H1 (cell line): ENCODE measurements around the gene SSH2. TPM values are rescaled to one million over a fixed set of nuclear protein-coding genes. Genes with fewer than 3 reads are reported as not detected.

Experiments used
- CTCF ChIA-PET: fragments of 300-600 bp; sonication (Branson Sonifier 250); formaldehyde crosslinking; loops from one replicate; lab custom pipeline; 2021; ENCODE audit not compliant: partially characterized antibody; lab: Charles Lee
- POLR2A ChIA-PET: fragments of 300-600 bp; sonication (Branson Sonifier 250); formaldehyde crosslinking; loops from one replicate; lab custom pipeline; 2021; ENCODE audit warnings: inconsistent platforms; ENCODE audit not compliant: partially characterized antibody; lab: Charles Lee
- DNase-seq, 2 experiments: peaks; one replicate each; pipeline versions ENCODE4 v3.0.0 to v3.0.0-alpha.2; 2010 to 2022; ENCODE audit warnings: low spot score in 2 of 2, low read depth in 1 of 2, mixed read lengths in 1 of 2
- FAIRE-seq: peaks from 2 replicates; lab custom pipeline; 2011; peaks lifted over from hg19 to GRCh38; lab: Jason Lieb, UNC
- H2AFZ ChIP-seq: 2 replicates; pipeline ENCODE4 v1.8.1; 2012; ENCODE audit warnings: low read length, inconsistent platforms
- H2AK5ac ChIP-seq: 2 replicates; pipeline ENCODE4 v1.6.1; 2013; ENCODE audit warnings: low read depth, low read length
- H2BK120ac ChIP-seq: replicated peaks from 2 replicates; pipeline ENCODE3; 2013; ENCODE audit warnings: low read depth, low read length, inconsistent platforms
- H2BK12ac ChIP-seq: 2 replicates; pipeline ENCODE4 v1.6.1; 2013; ENCODE audit warnings: low read depth, low read length
- H2BK15ac ChIP-seq: 2 replicates; pipeline ENCODE4 v1.6.1; 2013; ENCODE audit warnings: low read length
- H2BK20ac ChIP-seq: 2 replicates; pipeline ENCODE4 v1.6.1; 2013; ENCODE audit warnings: low read length
- H2BK5ac ChIP-seq: 2 replicates; pipeline ENCODE4 v1.6.1; 2013; ENCODE audit warnings: low read depth, low read length
- H3K14ac ChIP-seq: 2 replicates; pipeline ENCODE4 v1.6.1; 2013; ENCODE audit warnings: inconsistent platforms; ENCODE audit not compliant: insufficient read length
- H3K18ac ChIP-seq: 2 replicates; pipeline ENCODE4 v1.6.1; 2013; ENCODE audit warnings: low read length; ENCODE audit errors: extremely low read depth
- H3K23ac ChIP-seq: 2 replicates; pipeline ENCODE4 v1.6.1; 2013; ENCODE audit warnings: inconsistent platforms; ENCODE audit not compliant: insufficient read length
- H3K23me2 ChIP-seq: 2 replicates; pipeline ENCODE4 v1.6.1; 2013; ENCODE audit warnings: low read depth, low read length
- H3K27ac ChIP-seq: 2 replicates; pipeline ENCODE4 v1.6.1; 2011; ENCODE audit warnings: low read depth, low read length, inconsistent platforms
- H3K27me3 ChIP-seq, 4 experiments: replicated peaks in 1 of 4; 1 replicate in 1 of 4; 2 replicates in 3 of 4; pipeline versions ENCODE4 v1.6.1 to v1.8.1; 2011 to 2013; ENCODE audit warnings: low read length in 3 of 4, mild to moderate bottlenecking in 3 of 4, inconsistent platforms in 2 of 4, mixed read lengths in 2 of 4, moderate library complexity in 1 of 4; ENCODE audit not compliant: control insufficient read depth in 3 of 4, insufficient read depth in 3 of 4; ENCODE audit errors: extremely low read depth in 1 of 4
- H3K36me3 ChIP-seq, 4 experiments: 2 replicates each; pipeline versions ENCODE4 v1.6.1 to v1.8.1; 2011 to 2013; ENCODE audit warnings: mild to moderate bottlenecking in 4 of 4, low read length in 3 of 4, moderate library complexity in 2 of 4, control low read depth in 1 of 4, inconsistent platforms in 1 of 4; ENCODE audit not compliant: insufficient read depth in 4 of 4, control insufficient read depth in 2 of 4
- H3K4ac ChIP-seq: replicated peaks from 2 replicates; pipeline ENCODE3; 2013; ENCODE audit warnings: low read length, low read depth, mixed read lengths, inconsistent platforms; ENCODE audit not compliant: insufficient read length
- H3K4me1 ChIP-seq, 4 experiments: replicated peaks in 1 of 4; 1 replicate in 1 of 4; 2 replicates in 3 of 4; pipeline versions ENCODE4 v1.6.1 to v1.8.1; 2011 to 2013; ENCODE audit warnings: low read length in 3 of 4, inconsistent platforms in 2 of 4, mixed read lengths in 1 of 4; ENCODE audit not compliant: insufficient read depth in 4 of 4, control insufficient read depth in 3 of 4
- H3K4me2 ChIP-seq, 2 experiments: 2 replicates each; pipeline versions ENCODE4 v1.6.1 to v1.8.1; 2011 to 2013; ENCODE audit warnings: low read depth in 2 of 2, low read length in 2 of 2, control low read depth in 1 of 2, inconsistent platforms in 1 of 2, mild to moderate bottlenecking in 1 of 2; ENCODE audit not compliant: insufficient read depth in 1 of 2
- H3K4me3 ChIP-seq, 4 experiments: fragments of 200-600, 300-600 bp in 1 of 4; sonication (generic), shearing (Covaris generic), sonication (Bioruptor Twin) in 1 of 4; 2 replicates each; pipeline versions ENCODE4 v1.5.1 to v1.8.1; 2011 to 2016; ENCODE audit warnings: low read length in 4 of 4, low read depth in 3 of 4, control low read depth in 2 of 4, inconsistent platforms in 2 of 4, mild to moderate bottlenecking in 2 of 4, mixed read lengths in 1 of 4, moderate library complexity in 1 of 4; ENCODE audit not compliant: insufficient read depth in 2 of 4; ENCODE audit errors: extremely low read depth in 1 of 4
- H3K56ac ChIP-seq: replicated peaks from 2 replicates; pipeline ENCODE3; 2013; ENCODE audit warnings: low read depth, mild to moderate bottlenecking, mixed read lengths, low read length, inconsistent platforms; ENCODE audit not compliant: insufficient read length
- H3K79me1 ChIP-seq: 2 replicates; pipeline ENCODE4 v1.6.1; 2013; ENCODE audit warnings: low read depth, low read length, control low read depth
- H3K79me2 ChIP-seq, 2 experiments: 2 replicates each; pipeline versions ENCODE4 v1.6.1 to v1.8.1; 2012 to 2013; ENCODE audit warnings: low read length in 2 of 2, mild to moderate bottlenecking in 2 of 2, inconsistent platforms in 1 of 2; ENCODE audit not compliant: insufficient read depth in 2 of 2, control insufficient read depth in 1 of 2
- H3K9ac ChIP-seq, 4 experiments: replicated peaks in 1 of 4; 1 replicate in 1 of 4; 2 replicates in 3 of 4; pipeline versions ENCODE4 v1.6.1 to v1.8.1; 2011 to 2013; ENCODE audit warnings: low read depth in 3 of 4, low read length in 3 of 4, control low read depth in 2 of 4, mild to moderate bottlenecking in 2 of 4, moderate library complexity in 2 of 4, inconsistent platforms in 1 of 4; ENCODE audit errors: extremely low read depth in 1 of 4
- H3K9me3 ChIP-seq, 2 experiments: 2 replicates each; pipeline versions ENCODE4 v1.6.1 to v1.8.1; 2012 to 2013; ENCODE audit warnings: mild to moderate bottlenecking in 2 of 2, moderate library complexity in 2 of 2, control low read depth in 1 of 2, inconsistent platforms in 1 of 2, low read depth in 1 of 2, low read length in 1 of 2, mixed read lengths in 1 of 2; ENCODE audit not compliant: insufficient read depth in 2 of 2
- H4K20me1 ChIP-seq, 2 experiments: replicated peaks in 1 of 2; 2 replicates each; pipeline versions ENCODE3 to v1.8.1; 2011 to 2013; ENCODE audit warnings: inconsistent platforms in 2 of 2, low read length in 2 of 2, mild to moderate bottlenecking in 1 of 2; ENCODE audit not compliant: insufficient read depth in 2 of 2, control insufficient read depth in 1 of 2
- H4K5ac ChIP-seq: 2 replicates; pipeline ENCODE4 v1.6.1; 2013; ENCODE audit warnings: low read length, low read depth, mixed read lengths, inconsistent platforms; ENCODE audit not compliant: insufficient read length
- H4K8ac ChIP-seq: 2 replicates; pipeline ENCODE4 v1.8.0; 2013; ENCODE audit warnings: mild to moderate bottlenecking, moderate library complexity, low read length, inconsistent platforms; ENCODE audit not compliant: insufficient read depth; ENCODE audit errors: extremely low read depth
- H4K91ac ChIP-seq: replicated peaks from 2 replicates; pipeline ENCODE3; 2013; ENCODE audit warnings: low read length, mixed read lengths, inconsistent platforms; ENCODE audit not compliant: insufficient read length
- BCL11A ChIP-seq, 2 experiments: IDR thresholded peaks; one replicate each; pipeline ENCODE4 v1.6.1; 2011; ENCODE audit warnings: low read depth in 2 of 2, low read length in 2 of 2, mild to moderate bottlenecking in 2 of 2
- CTBP2 ChIP-seq: IDR thresholded peaks from 2 replicates; pipeline ENCODE4 v1.7.0; 2011; ENCODE audit warnings: borderline replicate concordance, mild to moderate bottlenecking, moderate library complexity, mixed read lengths, low read length; ENCODE audit not compliant: insufficient read depth, insufficient read length
- E2F6 ChIP-seq: IDR thresholded peaks from 2 replicates; pipeline ENCODE4 v1.6.1; 2012; ENCODE audit warnings: inconsistent platforms
- KDM4A ChIP-seq: IDR thresholded peaks from one replicate; pipeline ENCODE4 v1.7.1; 2012; ENCODE audit warnings: low read depth, mild to moderate bottlenecking, moderate library complexity, low read length, inconsistent platforms; ENCODE audit not compliant: severe bottlenecking
- MAFK ChIP-seq: IDR thresholded peaks from 2 replicates; pipeline ENCODE4 v1.6.1; 2012; ENCODE audit warnings: low read depth, mild to moderate bottlenecking, improper control_type of control experiment, low read length
- MAX ChIP-seq: IDR thresholded peaks from 2 replicates; pipeline ENCODE4 v1.6.1; 2012; ENCODE audit warnings: inconsistent platforms
- NRF1 ChIP-seq: IDR thresholded peaks from 2 replicates; pipeline ENCODE4 v1.6.1; 2011; ENCODE audit warnings: mild to moderate bottlenecking, low read depth, low read length, improper control_type of control experiment
- PHF8 ChIP-seq: fragments of 200-600 bp; sonication (generic); conservative IDR thresholded peaks from 2 replicates; pipeline ENCODE4 v1.7.1; 2012; ENCODE audit warnings: low read depth, mild to moderate bottlenecking, inconsistent platforms, low read length, moderate library complexity
- RAD21 ChIP-seq, 2 experiments: IDR thresholded peaks in 1 of 2; conservative IDR thresholded peaks in 1 of 2; 2 replicates each; pipeline ENCODE4 v1.6.1; 2011; ENCODE audit warnings: low read depth in 2 of 2, low read length in 2 of 2, improper control_type of control experiment in 1 of 2, inconsistent platforms in 1 of 2, mild to moderate bottlenecking in 1 of 2, moderate library complexity in 1 of 2
- SP1 ChIP-seq: IDR thresholded peaks from 2 replicates; pipeline ENCODE4 v1.6.1; 2011; ENCODE audit warnings: low read depth, low read length
- TBP ChIP-seq: IDR thresholded peaks from 2 replicates; pipeline ENCODE4 v1.6.1; 2011; ENCODE audit warnings: low read depth, low read length, improper control_type of control experiment
- ZNF274 ChIP-seq: IDR thresholded peaks from 2 replicates; pipeline ENCODE4 v1.7.0; 2012; ENCODE audit warnings: low read length, borderline replicate concordance; ENCODE audit errors: extremely low read depth
- WGBS, 2 experiments: shearing (Covaris generic) in 1 of 2; methylation state at CpG; one replicate each; pipeline versions ENCODE4 v1.1.6 to v1.1.7; 2013 to 2015; ENCODE audit warnings: low lambda C conversion rate in 2 of 2, mixed read lengths in 2 of 2, inconsistent platforms in 1 of 2, low coverage in 1 of 2, missing lambda C conversion rate in 1 of 2; ENCODE audit not compliant: insufficient replicate concordance in 2 of 2, insufficient coverage in 1 of 2, insufficient read length in 1 of 2; ENCODE audit errors: extremely low coverage in 1 of 2, missing lambda C conversion rate in 1 of 2; 5-methylcytosine and 5-hydroxymethylcytosine counted together
- polyA plus RNA-seq, 7 experiments: library from polyadenylated mRNA; depleted of rRNA in 3 of 7; stranded (reverse) in 5 of 7; unstranded in 2 of 7; fragments of >200 nt in 5 of 7; fragments of 200-250 nt in 2 of 7; gene quantifications; 1 replicate in 5 of 7; 2 replicates in 1 of 7; 4 replicates in 1 of 7; pipeline versions ENCODE4 v1.2.1 to v1.2.3, GENCODE V29; 2011 to 2013; ENCODE audit warnings: missing spikeins in 2 of 7, mixed read lengths in 2 of 7
- total RNA-seq: library from RNA; stranded (reverse); fragmentation: NEBNext Ultra II Directional; extraction: Animal tissue kit (Norgen Biotek cat#: 25700); gene quantifications from 2 replicates; pipeline ENCODE4 v1.2.1, GENCODE V29; 2021

SSH2 gene
- total and polyA plus RNA-seq, 2 of the 8 experiments (the other 6 are each of a cell fraction or from before 2014, with no cell fraction given), result 5.2 to 15.9 TPM

GRCh38 chr17:29714146-29714545 is 215.9 kb downstream of the SSH2 start:
- no peak overlapping the region for H2AK5ac ChIP-seq
- H2BK5ac ChIP-seq, result no peak overlapping the region
- H3K4me2 ChIP-seq, result no peak overlapping the region
- DNase-seq, result no peak
- no peak overlapping the region for H4K5ac ChIP-seq
- H3K4ac ChIP-seq, result no peak overlapping the region
- H4K20me1 ChIP-seq, result no peaks in the 10 kb centered on the region
- no peak overlapping the region for H2BK12ac ChIP-seq
- H3K56ac ChIP-seq, result no peak overlapping the region
- H3K9me3 ChIP-seq, result no peaks in the 10 kb centered on the region
- H3K9ac ChIP-seq, result no peak overlapping the region
- H2BK120ac ChIP-seq, result no peak overlapping the region
- H2BK20ac ChIP-seq, result no peak overlapping the region
- no peak overlapping the region for H3K14ac ChIP-seq
- H3K18ac ChIP-seq, result no peak overlapping the region
- H3K4me3 ChIP-seq, result no peak overlapping the region
- H3K23ac ChIP-seq, result no peak overlapping the region
- H3K36me3 ChIP-seq, result no peaks in the 10 kb centered on the region
- no peak overlapping the region for H2BK15ac ChIP-seq
- H4K8ac ChIP-seq, result no peak overlapping the region
- FAIRE-seq, result no peak
- H2AFZ ChIP-seq, result no peak overlapping the region
- WGBS, 2 experiments, result 78% methylated on average over 1 of the region's 1 CpG; no CpG with 5 or more reads in 1 of the 2 experiments
- H3K23me2 ChIP-seq, result no peaks in the 10 kb centered on the region
- ChIA-PET CTCF (interaction anchor here (0.6 to 0.7 kb wide), 3 partner anchors 38 to 794 kb away, joined by 3 read pairs; no protein-coding TSS in a partner anchor), POLR2A (no interaction called here)
- no peak overlapping the region for H3K27ac ChIP-seq
- H3K79me2 ChIP-seq, result no peaks in the 10 kb centered on the region
- H3K27me3 ChIP-seq, result no peaks in the 10 kb centered on the region
- H3K4me1 ChIP-seq, result peaks cover 0 to 15% (median 2%) of the 10 kb centered on the region in 4 experiments; a peak in 2 of 7 replicates
- H4K91ac ChIP-seq, result no peak overlapping the region
- TF ChIP-seq E2F6, result no peak
- TF ChIP-seq NRF1, result no peak
- TF ChIP-seq MAFK, result no peak
- no peak for TF ChIP-seq PHF8
- TF ChIP-seq BCL11A (IDR thresholded peaks at IDR 0.05; ENCODE audit: low read depth in 2 of 2, low read length in 2 of 2), result no peak
- no peak for TF ChIP-seq CTBP2
- no peak for TF ChIP-seq ZNF274
- no peak for TF ChIP-seq TBP
- TF ChIP-seq SP1, result no peak
- TF ChIP-seq KDM4A, result no peak
- TF ChIP-seq RAD21 (IDR thresholded peaks at IDR 0.05 in 1 of 2, conservative IDR thresholded peaks at IDR 0.05 in 1 of 2; ENCODE audit: low read depth in 2 of 2, low read length in 2 of 2), result no peak
- TF ChIP-seq MAX, result no peak
- H3K79me1 ChIP-seq, result no peaks in the 10 kb centered on the region
